ENCODE measurements around the gene GPR148. TPM values are rescaled to one million over a fixed set of nuclear protein-coding genes. Genes with fewer than 3 reads are reported as not detected.

GPR148 gene
- total and polyA plus RNA-seq, 9 donors: not detected

DNA sequence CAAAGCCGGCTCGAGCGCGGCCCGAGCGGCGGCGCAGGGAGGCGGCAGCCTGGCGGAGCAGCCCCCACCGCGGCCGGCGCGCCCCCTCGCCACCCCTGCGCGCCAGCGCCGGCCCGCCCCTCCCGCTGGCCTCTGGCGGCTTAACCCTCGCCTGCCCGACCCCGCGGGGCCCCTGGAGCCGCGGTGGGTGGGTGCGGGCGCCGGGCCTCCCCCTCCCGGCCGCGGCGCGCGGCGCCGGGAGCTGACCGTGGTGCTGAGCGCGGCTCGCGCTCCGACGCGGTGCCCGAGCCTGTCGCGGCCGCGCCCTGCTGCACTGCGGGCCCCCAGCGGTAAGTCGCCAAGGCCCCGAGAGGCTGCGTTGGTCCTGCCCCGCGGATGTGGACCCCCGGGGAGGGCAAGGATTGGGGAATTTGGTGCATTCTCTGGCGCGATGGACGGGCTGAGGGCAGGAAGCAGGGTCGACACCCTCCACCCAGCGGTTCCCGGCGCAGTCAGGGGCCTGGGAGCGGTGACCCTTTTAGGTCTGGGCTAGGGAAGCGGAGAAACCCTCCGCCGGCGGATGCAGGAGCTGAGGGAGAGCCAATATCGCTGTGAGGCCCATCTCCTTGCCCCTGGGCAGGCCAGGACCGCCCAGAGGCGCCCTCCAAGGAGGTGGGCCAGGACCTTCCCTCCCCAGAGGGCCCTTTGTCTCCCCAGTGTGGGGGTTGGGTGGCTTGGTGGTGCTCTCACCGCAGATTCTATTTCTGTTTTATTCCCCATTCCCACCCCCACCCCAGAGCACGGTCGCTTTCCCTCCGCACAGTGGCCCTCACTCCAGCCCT lies 27.4 kb downstream of the GPR148 start:
- Histone ChIP-seq H3K4me1 (ENCODE audit: insufficient read depth) (peaks cover 4% of the 10 kb centered on the region), H3K4me3 (no peak overlapping the region), H3K27me3 (no peaks in the 10 kb centered on the region), H3K9me3 (no peaks in the 10 kb centered on the region), H3K27ac (no peak overlapping the region), H3K36me3 (no peaks in the 10 kb centered on the region)
- intact Hi-C loops (cut with DNase I): no loop called here
- DNase-seq: no peak
- WGBS, 3 donors: 1 to 3% (median 2%) methylated on average over 47 to 73 of the region's 80 CpGs
- TF ChIP-seq, protein P1, sequence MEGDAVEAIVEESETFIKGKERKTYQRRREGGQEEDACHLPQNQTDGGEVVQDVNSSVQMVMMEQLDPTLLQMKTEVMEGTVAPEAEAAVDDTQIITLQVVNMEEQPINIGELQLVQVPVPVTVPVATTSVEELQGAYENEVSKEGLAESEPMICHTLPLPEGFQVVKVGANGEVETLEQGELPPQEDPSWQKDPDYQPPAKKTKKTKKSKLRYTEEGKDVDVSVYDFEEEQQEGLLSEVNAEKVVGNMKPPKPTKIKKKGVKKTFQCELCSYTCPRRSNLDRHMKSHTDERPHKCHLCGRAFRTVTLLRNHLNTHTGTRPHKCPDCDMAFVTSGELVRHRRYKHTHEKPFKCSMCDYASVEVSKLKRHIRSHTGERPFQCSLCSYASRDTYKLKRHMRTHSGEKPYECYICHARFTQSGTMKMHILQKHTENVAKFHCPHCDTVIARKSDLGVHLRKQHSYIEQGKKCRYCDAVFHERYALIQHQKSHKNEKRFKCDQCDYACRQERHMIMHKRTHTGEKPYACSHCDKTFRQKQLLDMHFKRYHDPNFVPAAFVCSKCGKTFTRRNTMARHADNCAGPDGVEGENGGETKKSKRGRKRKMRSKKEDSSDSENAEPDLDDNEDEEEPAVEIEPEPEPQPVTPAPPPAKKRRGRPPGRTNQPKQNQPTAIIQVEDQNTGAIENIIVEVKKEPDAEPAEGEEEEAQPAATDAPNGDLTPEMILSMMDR (IDR thresholded peaks at IDR 0.05): no peak
- TF ChIP-seq EP300 (IDR thresholded peaks at IDR 0.05) (no peak), POLR2A (IDR thresholded peaks at IDR 0.05) (no peak)

DNA sequence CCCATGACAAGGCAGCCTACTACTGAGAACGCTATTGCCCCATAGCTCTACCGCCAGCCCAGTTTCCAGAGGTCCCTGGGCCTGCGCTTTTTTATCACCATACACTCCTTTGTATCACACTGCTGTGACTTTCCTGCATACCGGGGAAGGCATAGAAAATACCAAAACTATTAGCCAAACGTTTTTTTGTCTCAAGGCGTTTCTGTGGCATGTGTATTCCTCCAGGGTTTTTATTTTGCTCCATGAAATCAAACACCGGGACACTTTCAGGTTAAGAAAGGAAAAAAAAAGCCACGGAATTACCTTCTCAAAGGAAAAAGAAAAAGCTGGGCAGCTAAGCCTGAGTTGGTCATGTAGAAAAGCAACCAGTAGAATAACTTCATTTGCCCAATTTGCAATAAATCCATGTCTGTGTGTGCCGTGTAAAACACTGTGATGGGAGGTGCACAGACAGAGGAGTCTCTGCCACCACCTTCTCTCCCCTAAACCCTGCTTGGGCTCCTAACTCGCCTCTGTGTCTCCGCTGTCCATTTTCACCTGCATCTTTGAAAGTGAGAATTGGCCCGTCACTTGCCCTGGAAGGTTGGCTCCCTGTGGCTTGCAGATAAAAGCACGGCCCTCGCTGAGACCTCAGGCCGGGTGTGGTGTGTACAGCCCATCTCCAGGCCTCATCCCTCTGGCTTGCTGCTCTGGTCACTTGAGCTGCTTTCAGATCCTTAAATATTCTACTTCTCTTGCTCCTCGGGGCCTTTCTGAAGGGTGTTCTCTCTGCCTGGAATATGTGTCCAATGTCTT lies 28.2 kb downstream of the GPR148 start:
- peaks cover 4% of the 10 kb centered on the region for H3K4me1 ChIP-seq (ENCODE audit: insufficient read depth)
- 33 to 37% (median 37%) methylated on average over 16 of the region's 16 CpGs for WGBS, 3 donors
- no peaks in the 10 kb centered on the region for H3K27me3 ChIP-seq
- H3K9me3 ChIP-seq: no peaks in the 10 kb centered on the region
- TF ChIP-seq EP300 (IDR thresholded peaks at IDR 0.05): no peak
- TF ChIP-seq, protein P1 (IDR thresholded peaks at IDR 0.05): no peak
- TF ChIP-seq POLR2A (IDR thresholded peaks at IDR 0.05): no peak
- DNase-seq: no peak
- H3K4me3 ChIP-seq: no peak overlapping the region
- no peak overlapping the region for H3K27ac ChIP-seq
- intact Hi-C loops (cut with DNase I): no loop called here
- H3K36me3 ChIP-seq: no peaks in the 10 kb centered on the region

- Histone ChIP-seq H3K27ac (no peak overlapping the region), H3K36me3 (no peaks in the 10 kb centered on the region), H3K9me3 (no peaks in the 10 kb centered on the region), H3K4me3 (no peak overlapping the region), H3K4me1 (ENCODE audit: insufficient read depth) (peaks cover 4% of the 10 kb centered on the region), H3K27me3 (no peaks in the 10 kb centered on the region)
- intact Hi-C loops (cut with DNase I): no loop called here
- no peak for DNase-seq
- WGBS, 3 donors: 53 to 59% (median 55%) methylated on average over 10 of the region's 10 CpGs
- TF ChIP-seq POLR2A (IDR thresholded peaks at IDR 0.05) (no peak), EP300 (IDR thresholded peaks at IDR 0.05) (no peak)
- TF ChIP-seq, protein P1 (IDR thresholded peaks at IDR 0.05): no peak
Measured at GRCh38 chr2:130759906-130760753, 31.3 kb downstream of the GPR148 start.
